SHP77 (cell line): ENCODE measurements around the gene WSB2.

Source experiments
- DNase-seq, 2 experiments: peaks; one replicate each; lab custom pipeline; 2025; lab: John Stamatoyannopoulos, UW

WSB2 gene

DNA sequence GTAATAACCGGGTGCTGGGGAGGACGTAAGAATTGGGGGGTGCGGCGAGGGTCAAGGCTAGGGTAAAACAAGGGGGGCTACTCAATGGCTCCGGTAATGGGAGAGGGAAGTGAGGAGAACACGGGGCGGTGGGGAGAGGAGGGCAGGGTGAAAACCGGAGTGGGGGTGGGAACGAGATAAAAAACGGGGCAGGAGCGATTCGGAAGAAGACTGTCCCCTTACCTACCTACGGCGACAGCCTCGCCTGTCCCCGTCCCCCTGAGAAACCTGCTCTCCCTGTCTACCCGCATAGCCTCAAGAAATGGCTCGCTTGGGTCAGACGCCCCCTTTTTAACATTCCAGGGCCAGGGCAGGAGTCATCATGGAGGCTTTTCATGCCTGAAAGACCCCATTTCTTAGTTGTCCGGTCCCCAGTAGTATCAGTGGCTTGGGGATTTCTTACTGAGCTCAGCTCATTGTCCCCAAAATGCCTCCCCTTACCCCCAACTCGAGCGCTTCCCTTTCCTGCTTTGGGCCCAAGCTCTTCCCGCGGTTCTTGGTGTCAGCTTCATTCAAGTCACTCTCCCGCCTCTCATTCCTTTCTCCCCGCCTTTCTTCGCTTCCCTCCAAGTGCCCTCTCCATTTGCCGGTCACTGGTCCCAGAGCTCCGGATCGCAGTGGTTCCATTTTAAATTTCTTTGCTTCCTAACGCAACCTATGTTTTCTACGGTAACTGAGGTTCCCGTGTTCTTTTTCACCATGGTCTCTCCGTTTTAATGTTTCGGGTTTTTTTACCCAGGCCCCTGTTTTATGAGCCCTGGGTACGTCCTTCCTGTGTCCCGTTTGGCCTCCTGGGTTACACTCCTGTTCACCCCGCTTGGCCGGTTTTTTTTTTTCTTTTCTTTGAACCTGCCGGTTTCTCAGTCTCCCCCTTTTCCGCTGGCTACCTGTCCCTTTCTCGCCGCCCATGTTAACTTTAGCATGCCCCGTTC, 1.2 kb upstream of the WSB2 start:
- no peak for DNase-seq

DNA sequence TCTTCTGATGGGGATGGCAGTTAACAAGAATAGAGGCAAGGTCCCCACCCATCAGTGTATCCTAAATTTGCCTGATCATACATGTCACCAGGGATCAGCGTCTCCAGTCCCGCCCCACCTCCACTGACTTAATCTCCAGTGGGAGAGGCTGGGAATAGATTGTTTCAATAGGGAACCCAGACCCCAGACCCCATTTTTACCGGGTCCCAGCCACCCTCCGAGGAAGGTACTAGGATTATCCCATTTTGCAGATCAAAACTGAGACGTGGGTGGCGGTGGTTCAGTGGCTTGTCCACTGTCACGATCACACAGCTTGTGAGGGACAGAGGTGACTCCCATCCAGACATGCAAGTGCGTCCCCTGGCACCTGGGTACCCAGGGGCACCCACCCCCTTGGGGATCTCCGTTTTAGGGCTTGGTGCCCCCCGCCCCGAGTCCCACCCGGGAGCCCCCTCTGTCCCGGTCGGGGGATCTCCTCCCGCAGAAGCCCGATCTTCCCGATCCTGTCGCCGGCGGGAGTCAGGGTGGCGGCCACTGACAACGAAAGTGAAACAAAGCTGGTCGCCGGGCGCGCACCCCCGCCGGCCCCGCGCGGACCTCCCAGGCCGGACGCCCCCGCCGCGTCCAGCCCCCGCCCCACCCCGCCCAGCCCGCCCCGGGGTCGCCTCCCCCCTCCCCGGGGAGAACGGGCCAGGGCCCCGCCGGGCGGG, 523 bp downstream of the WSB2 start:
- DNase-seq, result peak in 1 of 2 experiments; percentile 50

GRCh38 chr12:118059341-118060191, 1.4 kb downstream of the WSB2 start:
- no peak for DNase-seq

- no peak for DNase-seq
These were observed 2.1 kb downstream of the WSB2 start for GRCh38 chr12:118058881-118059280.

DNA sequence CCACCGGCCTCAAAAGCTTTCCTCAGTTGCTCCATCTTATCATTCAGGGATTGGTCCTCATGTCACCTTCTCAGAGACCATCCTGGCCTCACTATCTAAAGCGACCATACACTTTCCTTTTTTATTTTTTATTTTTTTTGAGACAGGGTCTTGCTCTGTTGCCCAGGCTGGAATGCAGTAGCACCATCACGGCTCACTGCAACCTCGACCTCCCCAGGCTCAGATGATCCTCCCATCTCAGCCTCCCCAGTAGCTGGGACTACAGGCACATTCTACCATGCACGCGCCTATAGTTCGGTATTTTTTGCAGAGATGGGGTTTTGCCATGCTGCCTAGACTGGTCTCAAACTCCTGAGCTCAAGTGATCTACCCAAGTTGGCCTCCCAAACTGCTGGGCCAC, 2.8 kb downstream of the WSB2 start:
- DNase-seq, result no peak

GRCh38 chr12:118055865-118056773, 4.9 kb downstream of the WSB2 start:
- peak; percentile 49 to 72 for DNase-seq

- peak; percentile 66 to 77 for DNase-seq
These were observed 5.8 kb downstream of the WSB2 start for GRCh38 chr12:118055144-118055557.

- DNase-seq, result no peak
These were observed 7.7 kb downstream of the WSB2 start for GRCh38 chr12:118053071-118053985.

DNA sequence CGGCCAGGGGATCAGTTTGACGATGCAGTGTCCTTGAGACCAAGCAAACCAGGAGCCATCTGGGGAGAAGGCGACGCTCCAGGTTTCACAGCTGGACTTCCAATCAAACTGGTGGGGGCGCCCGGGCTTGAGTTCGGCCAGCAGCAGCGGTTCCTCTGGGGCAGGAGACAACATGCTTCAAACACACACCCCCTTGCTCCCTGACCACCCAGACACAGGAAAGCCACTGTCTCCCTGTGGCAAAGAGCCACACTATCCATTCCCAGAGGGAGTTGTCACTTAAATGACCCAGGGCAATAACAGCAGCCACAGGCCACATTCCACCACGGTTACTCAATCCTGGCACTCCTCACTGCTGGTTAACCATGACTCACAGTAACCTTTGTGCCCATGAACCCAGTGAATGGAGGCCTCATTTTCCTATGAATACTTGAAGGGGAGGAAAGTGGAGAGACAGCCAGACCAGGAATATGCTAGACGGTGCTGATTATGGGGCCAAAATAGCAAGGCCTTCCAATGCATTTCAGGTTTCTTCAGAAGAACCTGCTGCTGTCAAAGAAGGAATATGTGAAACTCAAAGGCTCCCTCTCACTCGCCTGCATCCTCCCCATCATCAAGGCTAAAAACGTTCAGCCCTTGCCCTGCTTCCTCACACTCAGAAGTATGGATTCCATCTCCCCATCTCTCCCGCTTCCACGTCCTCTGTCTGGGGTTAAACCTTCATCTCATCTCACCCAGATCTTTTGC, 8.5 kb downstream of the WSB2 start:
- no peak for DNase-seq

DNA sequence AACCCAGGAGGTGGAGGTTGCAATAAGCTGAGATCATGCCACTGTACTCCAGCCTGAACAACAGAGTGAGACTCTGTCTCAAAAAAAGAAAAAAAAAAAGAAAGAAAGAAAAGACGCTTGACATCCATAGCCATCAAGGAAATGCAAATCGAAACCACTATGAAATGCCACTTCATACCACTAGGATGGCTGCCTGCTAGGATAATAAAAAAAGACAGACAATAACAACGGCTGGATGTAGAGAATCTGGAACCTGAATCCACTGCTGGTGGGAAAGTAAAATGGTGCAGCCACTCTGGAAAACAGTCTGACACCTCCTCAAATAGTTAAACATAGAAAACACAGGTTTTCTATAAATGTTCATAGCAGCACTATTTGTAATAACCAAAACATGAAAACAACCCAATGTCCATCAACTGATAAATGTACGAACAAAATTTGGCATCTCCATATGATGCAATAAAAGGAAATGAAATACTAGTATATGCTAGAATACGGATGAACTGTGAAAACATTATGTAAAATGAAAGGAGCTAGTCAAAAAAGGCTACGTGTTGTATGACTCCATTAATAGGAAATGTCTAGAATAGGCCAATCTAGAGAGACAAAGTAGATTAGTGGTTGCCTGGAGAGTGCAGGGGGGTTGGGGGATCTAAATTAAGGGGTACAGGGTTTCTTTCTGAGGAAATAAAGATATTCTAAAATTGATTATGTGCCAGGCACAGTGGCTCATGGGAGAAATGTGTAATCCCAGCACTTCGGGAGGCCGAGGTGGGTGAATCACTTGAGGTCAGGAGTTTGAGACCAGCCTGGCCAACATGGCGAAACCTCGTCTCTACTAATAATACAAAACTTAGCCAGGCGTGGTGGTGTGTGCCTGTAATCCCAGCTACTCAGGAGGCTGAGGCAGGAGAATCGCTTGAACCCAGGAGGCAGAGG, 9.7 kb downstream of the WSB2 start:
- no peak for DNase-seq

DNA sequence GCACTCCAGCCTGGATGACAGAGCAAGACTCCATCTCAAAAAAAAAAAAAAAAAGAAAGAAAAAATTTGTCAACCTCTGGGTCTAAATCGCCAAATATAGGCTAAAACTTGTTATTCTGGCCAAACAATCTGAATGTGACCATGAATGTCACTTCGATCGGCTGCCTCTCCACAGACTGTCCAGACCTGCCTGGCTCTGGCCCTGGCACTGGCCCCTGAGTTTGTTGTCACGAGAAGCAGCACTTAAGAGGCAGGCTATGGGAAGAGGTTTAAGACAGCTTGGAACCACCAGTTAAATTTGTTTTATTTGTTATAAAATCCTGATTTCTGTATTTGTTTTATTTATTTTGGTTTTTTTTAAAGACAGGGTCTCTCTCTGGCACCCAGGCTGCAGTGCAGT, 14.5 kb downstream of the WSB2 start:
- DNase-seq, result no peak

DNA sequence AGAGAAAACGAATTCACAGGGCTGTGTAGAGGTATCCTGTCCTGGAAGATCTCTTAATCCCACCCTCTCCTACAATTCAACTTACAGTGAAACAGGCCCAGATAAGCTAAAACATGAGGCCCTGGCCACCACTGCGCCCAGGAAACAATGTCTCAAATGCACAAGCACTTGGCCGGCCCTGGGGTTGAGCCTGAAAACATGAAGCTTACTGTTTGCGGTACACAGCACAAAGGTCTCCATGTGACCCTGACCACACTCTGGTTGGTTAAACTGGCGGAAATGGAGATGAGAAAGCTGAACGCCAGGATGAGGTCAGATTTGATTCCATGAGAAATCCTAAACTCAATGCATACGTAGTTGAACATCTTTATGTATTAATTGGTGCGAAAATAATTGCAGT, 16.4 kb downstream of the WSB2 start:
- DNase-seq, result no peak

DNA sequence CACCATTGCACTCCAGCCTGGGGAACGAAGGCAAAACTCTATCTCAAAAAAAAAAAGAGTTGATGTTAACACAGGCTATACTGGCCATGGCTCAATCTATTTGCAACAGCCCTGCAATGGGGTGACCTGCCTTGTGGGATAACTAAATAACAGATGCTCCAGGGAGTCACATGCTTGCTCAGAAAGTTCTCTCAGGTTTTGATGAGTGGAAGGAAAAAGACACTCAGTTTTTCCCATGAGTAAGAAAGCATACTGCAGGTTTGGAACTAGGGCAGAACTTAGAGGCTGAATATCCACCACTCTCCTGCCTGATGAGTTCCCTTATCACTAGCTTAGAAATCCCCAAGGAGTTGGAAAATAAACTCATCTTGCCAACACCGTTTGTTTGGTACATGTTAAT, 16.9 kb downstream of the WSB2 start:
- no peak for DNase-seq

DNA sequence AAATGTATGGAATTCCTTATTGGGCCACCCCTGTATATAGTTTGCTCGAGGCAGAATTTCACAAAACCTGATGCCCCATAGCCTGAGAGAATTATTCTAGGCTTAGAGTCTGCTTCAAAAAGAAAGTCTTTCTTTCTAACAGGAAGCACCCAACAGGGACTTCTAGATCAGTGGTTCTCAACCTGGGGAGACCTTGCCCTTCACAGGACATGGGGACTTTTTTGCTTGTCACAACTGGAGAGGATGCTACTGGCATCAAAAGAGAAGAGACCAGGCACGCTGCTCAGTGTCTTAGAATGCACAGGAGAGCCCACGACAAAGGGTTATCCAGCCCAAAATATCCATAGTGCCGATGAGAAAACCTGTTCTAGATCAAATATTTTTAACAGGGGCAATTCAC, 18.9 kb downstream of the WSB2 start:
- DNase-seq, result no peak

DNA sequence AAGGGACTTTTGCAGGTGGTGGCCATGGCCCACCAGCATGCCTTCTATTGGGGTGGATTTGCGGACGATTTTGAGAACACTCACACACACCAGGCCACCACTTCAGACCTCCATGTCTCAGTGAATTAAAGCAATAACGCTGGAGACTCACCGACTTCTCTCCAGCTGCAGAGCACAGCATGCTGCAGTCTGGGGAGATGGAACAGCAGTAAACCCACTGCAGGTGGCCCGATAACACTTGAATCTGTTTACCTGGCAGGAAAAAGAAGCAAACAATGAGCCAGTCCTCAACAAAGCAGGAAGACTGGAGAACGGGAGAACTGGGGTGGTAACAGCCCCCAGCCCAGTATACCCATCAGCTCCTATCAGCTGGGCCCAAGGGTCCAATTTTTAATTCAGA, 22.8 kb downstream of the WSB2 start:
- DNase-seq, result no peak

GRCh38 chr12:118036672-118037411, 24.1 kb downstream of the WSB2 start:
- DNase-seq, result no peak
